Amniotic epithelial cell (primary cell): ENCODE data around the gene UBE2I.
"Not testable (repeated sequence)": the region's sequence is repeated elsewhere in the genome, so short reads cannot be mapped to it uniquely, and the experiment has no call there.

Source experiments
- DNase-seq: peaks from one replicate; pipeline ENCODE4 v3.0.0-alpha.2; 2010; ENCODE audit warnings: low read depth

The UBE2I gene

DNA sequence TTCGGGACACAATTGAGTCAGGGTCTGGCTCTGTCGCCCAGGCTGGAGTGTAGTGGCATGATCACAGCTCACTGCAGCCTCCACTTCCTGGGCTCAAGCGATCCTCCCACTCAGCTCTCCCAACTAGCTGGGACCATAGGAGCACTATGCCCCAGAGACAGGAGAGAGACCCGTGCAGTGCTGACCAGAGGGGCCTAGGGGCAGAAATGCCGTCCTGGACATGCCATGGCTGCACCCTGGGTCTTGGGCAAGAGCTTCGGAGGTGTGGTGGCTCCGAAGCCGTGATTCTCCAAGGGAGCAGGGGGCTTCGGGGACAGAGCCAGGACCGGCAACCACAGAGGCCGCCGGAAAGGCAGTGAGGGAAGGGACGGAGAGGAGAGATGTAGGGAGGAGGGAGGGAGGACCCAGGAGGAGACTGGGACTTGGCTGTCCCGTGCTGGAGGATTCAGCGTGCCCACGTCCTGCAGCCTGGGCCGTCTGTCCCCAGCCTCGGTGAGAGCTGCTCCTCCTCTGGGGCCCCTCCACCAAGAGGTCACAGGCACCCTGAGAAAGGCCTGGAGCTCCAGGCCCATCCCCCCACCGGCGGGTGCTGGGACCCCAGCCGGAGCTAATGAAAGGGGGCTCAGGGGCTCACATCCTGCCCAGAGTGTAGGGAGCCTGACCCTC is 31.7 kb upstream of the UBE2I start:
- DNase-seq, result no peak

DNA sequence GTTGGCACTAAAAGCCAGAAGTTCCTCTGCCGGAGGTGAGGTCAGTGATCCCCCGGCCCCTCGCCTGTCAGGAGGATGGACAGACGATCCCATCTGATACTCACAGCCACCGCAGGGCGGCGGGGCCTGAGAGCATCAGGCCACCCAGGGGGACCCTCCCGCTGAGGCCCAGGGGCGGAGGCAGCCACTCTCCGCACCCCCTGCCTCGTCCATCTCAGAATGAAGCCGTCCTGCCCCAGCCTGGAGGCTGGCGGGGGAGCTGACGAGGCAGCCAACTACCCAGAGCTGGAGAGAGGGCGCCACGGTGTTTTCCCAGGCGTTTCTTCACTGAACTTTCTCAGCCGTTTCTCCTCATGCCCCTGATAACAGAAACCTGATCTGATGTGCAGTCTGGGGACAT is 31.0 kb upstream of the UBE2I start:
- DNase-seq, result no peak

DNA sequence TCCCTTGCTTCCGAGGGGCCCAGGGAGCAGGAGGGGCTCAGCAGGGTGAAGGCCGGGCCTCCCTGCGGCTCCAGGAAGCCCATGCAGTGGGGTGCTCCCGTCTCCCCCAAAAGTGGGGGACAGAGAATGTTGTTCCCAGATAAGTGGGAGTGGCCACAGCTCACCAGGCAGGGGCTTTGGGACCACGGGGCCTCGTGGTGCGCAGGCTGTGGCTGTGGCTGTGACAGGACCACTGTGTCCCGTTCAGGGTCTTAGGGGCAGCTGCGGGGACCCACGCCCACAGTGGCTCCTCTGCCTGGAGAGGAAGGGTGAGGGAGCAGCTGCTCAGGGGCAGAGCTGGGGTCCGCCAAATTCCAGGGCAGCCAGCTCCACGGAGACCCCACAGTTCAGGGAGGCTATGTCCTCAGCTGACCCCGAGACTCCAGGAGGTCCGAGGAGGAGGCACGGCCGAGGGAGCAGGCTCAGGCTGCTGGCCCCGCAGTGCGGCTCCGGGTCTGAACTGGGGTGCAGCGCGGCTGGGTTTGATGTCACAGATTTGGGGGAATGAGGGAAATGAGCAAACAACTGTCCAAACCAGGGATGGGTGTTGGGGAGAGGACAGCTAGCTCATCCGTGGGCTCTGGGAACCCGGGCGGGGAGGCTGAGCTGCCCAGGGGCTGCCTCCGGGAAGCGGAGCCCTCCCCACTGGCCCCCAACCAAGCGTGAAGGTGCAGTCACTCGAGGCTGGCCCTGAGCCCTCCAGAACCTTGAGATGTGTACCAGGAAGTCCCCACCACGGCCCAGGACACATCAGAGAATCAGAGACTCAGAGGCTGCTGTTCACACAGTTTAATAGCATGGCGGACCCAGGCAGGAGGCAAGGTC is 30.1 kb upstream of the UBE2I start:
- DNase-seq, result no peak

DNA sequence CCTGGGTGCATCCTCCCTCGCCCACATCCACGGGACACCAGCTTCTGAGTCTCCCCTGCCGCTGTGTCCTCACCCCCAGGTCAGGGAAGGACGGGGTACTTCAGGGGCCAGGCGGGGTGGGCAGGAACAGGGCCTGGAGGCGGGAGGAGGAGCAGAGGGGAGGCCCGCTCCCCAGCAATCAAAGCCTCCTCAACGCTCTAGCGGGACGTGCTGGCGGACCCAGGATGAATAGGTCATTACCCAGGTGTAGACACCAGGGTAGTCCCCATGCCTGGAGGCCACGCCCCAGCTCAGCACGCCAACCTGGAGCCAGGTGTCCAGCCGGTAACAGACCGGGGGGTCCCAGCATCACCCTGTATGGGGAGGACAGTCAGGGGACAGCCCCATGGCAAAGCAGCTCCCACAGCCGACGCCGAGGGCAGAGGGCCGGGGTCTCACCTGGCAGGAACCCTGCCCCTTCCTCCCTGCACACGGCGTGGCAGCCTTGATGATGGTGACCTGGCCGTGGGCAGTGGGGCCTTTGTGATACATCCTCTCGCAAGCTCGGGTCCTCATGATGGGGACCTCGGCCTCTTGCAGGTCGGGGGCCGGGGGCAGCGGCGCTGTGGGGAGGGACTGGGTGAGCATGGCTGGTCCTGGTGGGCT is 29.4 kb upstream of the UBE2I start:
- DNase-seq, result no peak

DNA sequence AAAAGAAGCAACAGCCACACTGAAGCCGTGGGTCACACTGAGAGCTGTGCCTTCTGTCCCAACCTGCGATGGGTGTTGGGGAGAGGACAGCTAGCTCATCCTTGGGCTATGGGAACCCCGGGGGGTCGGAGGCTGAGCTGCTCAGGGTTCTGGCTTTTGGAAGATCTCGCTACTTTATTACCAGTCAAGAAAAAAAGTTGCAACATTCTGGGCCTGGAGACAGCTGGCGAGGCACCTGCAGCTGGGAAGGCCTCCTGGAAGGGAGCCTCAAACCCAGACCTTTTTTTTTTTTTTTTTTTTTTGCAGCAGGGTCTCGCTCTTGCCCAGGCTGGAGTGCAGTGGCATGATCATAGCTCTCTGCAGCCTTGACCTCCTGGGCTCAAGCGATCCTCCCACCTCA is 28.7 kb upstream of the UBE2I start:
- DNase-seq, result no peak

DNA sequence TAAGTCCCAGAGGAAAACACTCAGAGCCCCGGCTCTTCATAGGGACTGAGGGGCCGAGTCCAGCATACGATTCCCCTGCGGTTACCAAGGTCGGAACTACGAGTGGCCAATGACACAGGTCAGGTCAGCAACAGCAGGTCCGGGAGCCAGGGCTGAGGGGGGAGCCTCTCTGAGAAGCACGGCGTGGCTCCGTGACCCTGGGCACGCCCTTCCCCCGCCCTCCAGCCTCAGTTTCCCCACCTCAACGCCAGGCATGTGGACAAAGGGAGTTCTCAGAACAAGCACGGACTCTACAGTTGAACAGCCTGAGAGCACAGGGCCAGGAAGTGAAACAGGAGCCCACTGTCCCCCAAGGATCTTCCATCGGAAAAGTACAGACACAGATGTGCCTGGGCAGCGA is 27.9 kb upstream of the UBE2I start:
- DNase-seq, result no peak

DNA sequence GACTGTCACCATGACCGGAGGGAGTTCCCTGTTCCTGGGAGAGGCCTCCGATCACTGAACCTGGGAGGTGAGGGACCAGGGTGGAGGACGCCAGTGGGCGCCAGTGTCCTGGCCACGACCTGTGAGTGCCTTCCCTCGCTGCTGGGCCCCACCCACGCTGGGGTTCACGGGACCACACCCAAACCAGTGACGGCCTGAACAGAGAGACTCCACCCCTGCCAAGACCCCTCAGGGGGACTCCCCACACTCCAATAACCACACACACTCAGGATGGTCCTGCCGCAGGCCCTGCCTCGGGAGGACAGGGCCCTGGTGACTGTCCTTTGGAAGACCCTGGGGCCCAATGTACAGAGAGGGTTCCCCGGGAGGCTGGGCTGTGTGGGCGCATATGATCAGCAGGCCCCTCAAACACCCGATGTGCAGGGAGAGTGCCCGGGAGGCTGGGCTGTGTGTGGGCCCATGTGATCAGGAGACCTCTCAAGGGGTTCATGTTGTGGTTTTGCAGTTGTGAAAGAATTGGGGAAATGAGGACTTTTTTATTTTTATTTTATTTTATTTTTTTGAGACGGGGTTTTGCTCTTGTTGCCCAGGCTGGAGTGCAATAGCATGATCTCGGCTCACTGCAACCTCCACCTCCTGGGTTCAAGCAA is 27.0 kb upstream of the UBE2I start:
- DNase-seq, result no peak

DNA sequence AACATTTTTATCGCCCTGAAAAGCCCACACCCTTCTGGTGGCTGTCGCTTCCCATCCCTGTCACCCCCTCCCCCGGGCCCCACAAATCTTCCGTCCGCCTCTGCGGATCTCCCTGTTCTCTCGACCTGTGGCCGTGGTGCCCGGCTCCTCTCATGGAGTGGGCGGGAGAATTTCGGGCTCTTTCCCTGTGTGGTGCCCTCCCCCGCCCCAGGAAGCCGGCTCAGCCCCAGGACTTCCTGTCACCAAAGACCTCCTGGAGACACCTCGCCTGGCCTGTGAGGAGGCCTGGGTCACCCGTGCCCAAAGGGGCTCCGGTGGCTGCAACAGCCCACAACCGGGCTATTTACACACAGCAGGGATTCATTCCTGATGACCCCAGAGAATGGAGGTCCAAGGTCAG is 26.1 kb upstream of the UBE2I start:
- no peak for DNase-seq

DNA sequence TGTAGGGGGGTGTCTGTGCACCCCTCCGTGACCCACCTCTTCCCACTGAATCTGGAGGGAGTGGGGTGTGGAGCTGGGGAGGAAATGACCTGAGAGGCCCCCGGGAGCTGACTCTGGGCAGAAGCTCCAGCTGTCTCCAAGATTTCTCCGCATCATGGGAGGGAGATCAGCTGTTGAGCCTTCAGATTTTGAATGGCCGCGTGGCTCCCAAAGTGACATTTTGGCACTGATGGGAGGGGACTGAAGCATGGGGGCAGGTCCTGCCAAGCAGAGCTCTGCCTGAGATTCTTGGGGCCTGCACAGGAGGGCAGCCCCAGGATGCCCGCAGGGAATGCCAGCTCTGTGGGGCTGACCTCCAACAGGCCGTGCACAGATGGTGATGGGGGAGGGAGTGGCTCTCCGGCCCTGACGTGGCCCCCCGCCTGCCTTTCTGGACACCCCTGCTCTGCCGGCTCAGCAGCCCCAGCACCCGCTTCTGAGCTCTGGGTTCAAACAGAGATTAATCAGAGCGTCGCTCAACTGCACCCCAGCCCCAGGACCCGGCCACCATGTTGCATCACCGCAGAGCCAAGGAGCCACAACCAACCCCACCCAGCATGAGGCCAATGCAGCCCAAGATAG is 25.3 kb upstream of the UBE2I start:
- DNase-seq, result no peak

DNA sequence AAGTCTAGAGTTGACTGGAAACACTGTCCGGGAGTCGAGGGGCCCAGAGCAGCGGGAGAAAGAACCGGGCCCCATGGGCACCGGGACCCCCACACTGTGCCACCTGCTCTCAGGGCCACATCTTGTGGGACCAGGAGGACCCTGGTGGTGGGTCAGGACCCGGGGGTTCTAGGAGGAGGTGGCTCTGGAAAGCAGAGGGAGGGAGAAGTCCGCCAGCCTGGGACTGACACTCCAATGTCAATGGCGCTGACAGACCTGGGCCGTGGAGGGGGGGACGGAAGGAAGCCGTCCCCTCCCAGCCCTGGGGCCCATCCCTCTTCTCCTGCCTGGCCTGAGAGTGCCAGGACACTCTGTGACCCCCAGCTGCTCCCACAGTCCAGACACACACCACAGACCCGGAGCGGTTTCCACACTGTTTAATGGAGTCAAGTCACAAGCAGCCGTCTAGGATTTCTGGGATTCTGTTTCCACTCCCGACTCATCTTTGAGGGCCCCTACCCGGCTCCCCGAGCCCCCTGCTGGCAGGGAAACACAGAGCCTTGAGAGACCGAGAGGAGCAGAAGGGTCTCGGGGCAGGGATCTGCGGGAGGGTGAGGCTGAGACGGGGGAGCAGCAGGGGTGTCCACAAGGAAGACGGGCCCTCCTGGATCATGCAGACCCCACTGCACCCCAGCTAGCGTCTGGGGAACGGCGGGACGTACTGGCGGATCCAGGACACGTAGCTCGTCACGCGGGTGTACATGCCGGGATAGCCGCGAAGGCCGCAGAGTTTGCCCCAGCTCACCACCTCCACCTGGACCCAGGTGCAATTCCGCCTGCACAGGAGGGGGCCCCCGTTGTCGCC is 23.5 kb upstream of the UBE2I start:
- DNase-seq, result no peak

DNA sequence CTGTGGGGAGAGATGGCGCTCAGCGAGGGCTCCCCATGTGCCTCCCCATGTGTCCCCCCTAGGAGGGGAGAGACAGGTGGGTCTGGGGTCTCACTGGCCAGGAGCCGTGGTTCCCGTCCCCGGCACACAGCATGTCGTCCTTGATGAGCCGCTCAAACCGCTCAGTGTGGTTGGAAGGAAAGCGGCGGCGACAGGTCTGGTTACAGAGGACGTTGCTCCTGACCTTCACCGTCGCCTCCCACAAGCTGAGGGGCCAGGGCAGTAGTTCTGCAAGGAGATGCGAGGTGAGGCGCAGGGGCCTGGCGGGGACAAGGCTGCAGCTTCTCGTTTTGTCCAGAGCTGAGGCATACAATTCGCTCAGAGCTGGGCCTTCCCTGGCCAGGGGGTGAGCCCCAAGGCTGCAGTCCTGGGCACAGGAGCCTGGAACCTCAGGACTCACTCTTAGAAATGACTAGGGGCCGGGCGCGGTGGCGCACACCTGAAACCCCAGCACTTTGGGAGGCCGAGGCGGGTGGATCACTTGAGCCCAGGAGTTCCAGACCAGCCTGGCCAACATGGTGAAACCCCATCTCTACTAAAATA is 22.8 kb upstream of the UBE2I start:
- DNase-seq, result no peak

DNA sequence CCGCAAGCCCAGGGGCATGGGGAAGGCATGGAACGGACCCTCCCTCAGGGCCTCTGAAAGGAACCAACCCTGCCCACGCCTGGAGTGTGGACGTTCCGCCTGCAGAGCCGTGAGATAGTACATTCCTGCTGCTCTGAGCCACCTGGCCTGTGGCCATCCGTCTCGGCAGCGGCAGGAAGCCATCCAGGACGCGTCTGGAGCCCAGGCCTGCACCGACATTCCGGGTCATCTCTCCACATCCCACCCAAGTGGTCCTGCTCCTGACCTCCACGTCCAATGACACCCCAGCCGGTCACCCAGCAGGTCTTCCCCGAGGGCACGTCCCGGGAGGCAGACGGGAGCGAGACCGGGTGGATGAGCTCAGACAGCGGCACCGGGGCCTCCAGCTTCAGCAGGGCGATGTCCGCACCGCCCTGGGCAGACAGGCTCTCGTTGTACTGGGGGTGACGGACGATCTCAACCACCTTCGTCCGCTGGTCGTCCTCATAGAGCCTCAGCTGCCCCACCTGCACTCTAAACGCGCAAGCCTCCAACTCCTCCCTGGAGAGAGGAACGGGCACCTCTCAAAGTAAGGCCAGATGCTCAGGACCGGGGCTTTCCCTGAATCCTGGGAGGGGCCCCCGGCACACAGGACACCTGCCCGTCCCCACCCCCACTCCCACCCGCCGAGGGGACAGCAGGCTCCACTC is 21.3 kb upstream of the UBE2I start:
- no peak for DNase-seq

DNA sequence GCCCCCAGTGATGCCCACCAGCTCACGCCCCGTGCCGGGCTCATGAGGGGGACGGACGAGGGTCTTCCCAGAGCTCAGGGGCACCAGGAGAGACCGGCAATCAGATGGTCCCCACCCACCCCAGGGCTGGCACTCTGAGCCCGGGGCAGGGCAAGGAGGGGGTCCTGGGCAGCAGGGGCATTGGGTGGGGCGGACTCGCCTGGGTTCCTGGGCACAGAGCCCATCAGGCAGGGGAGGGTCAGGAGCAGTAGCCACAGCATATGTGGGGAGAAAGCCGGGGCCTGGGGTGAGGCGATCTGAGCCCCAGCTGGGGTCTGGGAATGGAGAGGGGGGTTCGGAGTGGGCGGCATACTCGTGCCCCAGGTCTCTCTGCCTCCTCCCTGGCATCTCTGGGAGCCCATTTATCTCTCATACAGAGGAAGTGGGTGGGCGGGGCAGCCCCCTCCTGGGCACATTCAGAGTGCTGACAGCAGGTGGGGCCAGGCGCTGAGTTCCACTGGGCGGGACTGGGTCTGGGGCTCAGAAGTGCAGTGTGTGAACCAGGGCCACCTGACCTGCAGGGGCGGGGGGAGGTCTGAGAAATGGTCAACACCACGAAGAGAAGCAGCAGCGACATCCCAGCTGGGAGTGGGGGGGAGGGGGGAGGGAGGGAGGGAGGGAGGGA is 20.5 kb upstream of the UBE2I start:
- no peak for DNase-seq

DNA sequence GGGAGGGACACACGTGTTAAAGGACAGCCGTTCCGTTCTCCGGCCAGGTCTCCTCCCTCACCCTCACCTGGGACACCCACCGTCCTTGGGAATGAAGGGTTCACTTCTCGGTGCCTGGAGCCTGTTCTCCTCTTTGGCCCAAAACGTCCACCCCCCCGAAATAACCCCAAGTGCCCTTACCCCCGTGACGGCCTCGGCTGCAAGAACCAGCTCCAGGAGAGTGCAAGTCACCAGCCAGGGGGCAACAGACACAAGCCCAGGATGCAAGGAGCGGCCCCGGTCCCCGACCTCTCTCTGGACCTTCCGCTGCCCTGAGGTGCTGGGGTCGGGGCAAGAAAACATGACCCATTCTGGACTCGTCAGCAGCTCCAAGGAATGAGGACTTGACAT is 20.0 kb upstream of the UBE2I start:
- DNase-seq, result no peak

DNA sequence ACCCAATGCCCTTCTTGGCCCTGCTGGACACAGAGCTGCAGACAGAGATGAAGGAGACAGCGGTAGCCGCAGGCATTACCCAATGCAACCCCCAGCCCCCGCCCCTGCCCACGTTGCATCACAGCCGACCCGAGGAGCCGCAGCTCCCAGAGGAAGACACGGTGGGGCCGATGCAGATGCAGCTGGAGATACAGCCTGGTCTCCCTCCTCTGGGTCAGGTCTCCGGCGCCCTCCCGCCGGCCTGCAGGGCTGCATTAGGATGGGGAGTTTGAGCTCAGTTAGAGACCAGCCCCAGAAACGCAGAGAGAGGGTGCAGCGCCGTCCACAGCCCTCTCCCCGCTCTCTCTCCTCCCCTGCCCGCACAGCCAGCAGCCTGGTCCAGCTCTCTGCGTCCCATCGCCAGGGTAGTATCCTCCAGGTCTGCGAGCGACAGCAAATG is 19.4 kb upstream of the UBE2I start:
- DNase-seq, result peak; percentile 47

DNA sequence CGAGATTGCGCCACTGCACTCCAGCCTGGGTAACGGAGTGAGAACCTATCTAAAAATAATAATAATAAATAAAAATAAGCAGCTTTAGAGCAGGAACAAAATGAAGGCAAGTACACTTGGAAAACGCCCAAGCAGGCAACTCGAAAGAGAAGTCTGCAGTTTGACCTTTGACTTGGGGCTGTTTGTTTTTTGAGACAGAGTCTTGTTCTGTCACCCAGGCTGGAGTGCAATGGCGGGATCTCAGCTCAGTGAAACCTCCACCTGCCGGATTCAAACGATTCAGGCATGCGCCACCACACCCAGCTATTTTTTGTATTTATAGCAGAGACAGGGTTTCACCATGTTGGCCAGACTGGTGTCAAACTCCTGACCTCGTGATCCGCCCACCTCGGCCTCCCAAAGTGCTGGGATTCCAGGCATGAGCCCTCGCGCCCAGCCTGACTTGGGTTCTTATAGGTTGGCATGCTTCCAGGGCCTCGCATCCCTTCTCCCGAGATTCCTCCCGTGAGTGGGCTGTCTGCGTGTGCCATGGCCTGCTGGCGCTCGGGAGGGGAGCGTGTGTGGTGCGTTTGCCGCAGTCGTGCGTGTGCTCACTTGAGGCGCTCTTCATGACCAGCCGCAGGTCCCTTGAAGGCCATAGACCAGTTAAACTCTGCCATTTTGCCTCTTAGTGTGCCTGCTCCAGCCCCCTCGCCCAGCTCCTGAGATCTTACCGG is 18.4 kb upstream of the UBE2I start:
- no peak for DNase-seq

DNA sequence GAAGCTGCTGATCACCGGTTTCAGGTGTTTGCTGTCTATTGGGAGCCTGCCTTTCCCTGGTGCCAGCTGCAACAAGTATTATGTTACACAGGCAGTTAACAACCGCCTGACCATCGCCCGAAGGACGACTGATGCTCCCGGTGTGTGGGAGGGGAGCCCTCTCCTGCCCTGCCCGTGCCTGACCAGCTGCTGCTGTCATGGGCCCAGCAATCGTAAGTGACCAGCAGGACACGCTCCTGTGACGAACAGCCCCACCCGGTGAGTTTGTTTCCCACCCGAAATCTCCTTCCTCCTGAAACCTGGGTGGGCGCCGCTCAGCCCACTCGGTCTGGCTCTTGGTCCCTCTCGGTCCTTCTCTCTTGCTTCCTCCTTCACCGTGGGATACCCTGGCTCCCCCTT is 17.9 kb upstream of the UBE2I start:
- DNase-seq, result no peak

DNA sequence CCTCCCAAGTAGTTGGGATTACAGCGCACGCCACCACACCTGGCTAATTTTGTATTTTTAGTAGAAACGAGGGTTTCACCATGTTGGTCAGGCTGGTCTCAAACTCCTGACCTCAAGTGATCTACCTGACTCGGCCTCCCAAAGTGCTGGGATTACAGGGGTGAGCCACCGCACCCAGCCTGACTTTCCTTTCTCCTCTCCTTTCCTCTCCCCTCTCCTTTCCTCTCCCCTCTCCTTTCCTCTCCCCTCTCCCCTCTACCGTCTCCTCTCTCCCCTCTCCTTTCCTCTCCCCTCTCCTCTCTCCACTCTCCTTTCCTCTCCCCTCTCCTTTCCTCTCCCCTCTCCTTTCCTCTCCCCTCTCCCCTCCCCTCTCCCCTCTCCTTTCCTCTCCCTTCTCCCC is 17.2 kb upstream of the UBE2I start:
- not testable (repeated sequence) for DNase-seq

DNA sequence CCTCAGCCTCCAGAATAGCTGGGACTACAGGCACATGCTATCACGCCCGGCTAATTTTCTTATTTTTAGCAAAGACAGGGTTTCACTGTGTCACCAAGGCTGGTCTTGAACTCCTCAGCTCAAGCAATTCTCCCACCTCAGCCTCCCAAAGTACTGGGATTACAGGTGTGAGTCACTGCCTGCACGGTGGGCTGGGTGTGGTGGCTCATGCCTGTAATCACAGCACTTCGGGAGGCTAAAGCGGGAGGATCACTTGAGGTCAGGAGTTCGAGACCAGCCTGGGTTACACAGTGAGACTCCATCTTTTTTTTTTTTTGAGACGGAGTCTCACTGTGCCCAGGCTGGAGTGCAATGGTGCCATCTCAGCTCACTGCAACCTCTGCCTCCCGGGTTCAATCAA is 16.6 kb upstream of the UBE2I start:
- not testable (repeated sequence) for DNase-seq
